Activated CD4-positive, alpha-beta T cell treated with anti-CD3 and anti-CD28 coated beads for 1 hour (primary cell): ENCODE results near the gene GADL1.

Source experiments
- DNase-seq: peaks from one replicate; pipeline ENCODE4 v3.0.0-alpha.2; 2020

Gene GADL1

GRCh38 chr3:30894521-30895251 is at the start of gene GADL1:
TSS of gene GADL1 (minus strand) at chr3:30894661. CDS start at chr3:30894614, 47 bp downstream.
- no peak for DNase-seq

GRCh38 chr3:30944124-30944523 is 49.7 kb upstream of the GADL1 start:
- no peak for DNase-seq

GRCh38 chr3:30943206-30943605 is 48.7 kb upstream of the GADL1 start:
- no peak for DNase-seq

- no peak for DNase-seq
These were observed 46.9 kb upstream of the GADL1 start for GRCh38 chr3:30941342-30941741.

- no peak for DNase-seq
These were observed 46.3 kb upstream of the GADL1 start for GRCh38 chr3:30940740-30941139.

- no peak for DNase-seq
These were observed 39.7 kb upstream of the GADL1 start for GRCh38 chr3:30934208-30934550.

GRCh38 chr3:30933478-30934207 is 39.2 kb upstream of the GADL1 start:
- no peak for DNase-seq

- DNase-seq = no peak
These were observed 38.1 kb upstream of the GADL1 start for GRCh38 chr3:30932513-30933098.

GRCh38 chr3:30924763-30925162 is 30.3 kb upstream of the GADL1 start:
- no peak for DNase-seq

GRCh38 chr3:30919564-30919963 is 25.1 kb upstream of the GADL1 start:
- no peak for DNase-seq

- no peak for DNase-seq
These were observed 24.3 kb upstream of the GADL1 start for GRCh38 chr3:30918761-30919160.

- no peak for DNase-seq
These were observed 21.3 kb upstream of the GADL1 start for GRCh38 chr3:30915782-30916181.

- DNase-seq = no peak
These were observed 20.2 kb upstream of the GADL1 start for GRCh38 chr3:30914696-30915095.

- DNase-seq = no peak
These were observed 18.7 kb upstream of the GADL1 start for GRCh38 chr3:30913176-30913575.

GRCh38 chr3:30912301-30912700 is 17.8 kb upstream of the GADL1 start:
- no peak for DNase-seq

- DNase-seq = no peak
These were observed 14.1 kb upstream of the GADL1 start for GRCh38 chr3:30908456-30909037.

- DNase-seq = no peak
These were observed 10.5 kb upstream of the GADL1 start for GRCh38 chr3:30904996-30905395.

- no peak for DNase-seq
These were observed 868 bp upstream of the GADL1 start for GRCh38 chr3:30895329-30895728.

GRCh38 chr3:30893678-30894325 is 659 bp downstream of the GADL1 start:
- DNase-seq = no peak

GRCh38 chr3:30890907-30891306 is 3.6 kb downstream of the GADL1 start:
- no peak for DNase-seq

- DNase-seq = no peak
These were observed 7.6 kb downstream of the GADL1 start for GRCh38 chr3:30886888-30887287.

- DNase-seq = no peak
These were observed 15.6 kb downstream of the GADL1 start for GRCh38 chr3:30878862-30879261.

GRCh38 chr3:30875505-30875904 is 19.0 kb downstream of the GADL1 start:
- DNase-seq = no peak
